Subcutaneous adipose tissue (tissue), 4 donors: Measurements from ENCODE around the gene ZC3H12C. TPM values are rescaled to one million over a fixed set of nuclear protein-coding genes. Genes with fewer than 3 reads are reported as not detected.

Source experiments
- total RNA-seq, 4 donors: library from RNA; depleted of rRNA; stranded (reverse); fragments of >200 nt; gene quantifications; one replicate each; pipeline ENCODE4 v1.1.0, GENCODE V29; 2016
- TF ChIP-seq, protein P1 (sequence below): fragments of 450-650 bp; IDR thresholded peaks from one replicate; pipeline ENCODE4 v1.5.1; 2016; ENCODE audit warnings: low read depth, mild to moderate bottlenecking, control low read depth, antibody characterized with exemption, moderate library complexity

ZC3H12C gene
- total RNA-seq, 4 donors from 2014 or later = 14.7 to 22.2 (median 17.4) TPM

DNA sequence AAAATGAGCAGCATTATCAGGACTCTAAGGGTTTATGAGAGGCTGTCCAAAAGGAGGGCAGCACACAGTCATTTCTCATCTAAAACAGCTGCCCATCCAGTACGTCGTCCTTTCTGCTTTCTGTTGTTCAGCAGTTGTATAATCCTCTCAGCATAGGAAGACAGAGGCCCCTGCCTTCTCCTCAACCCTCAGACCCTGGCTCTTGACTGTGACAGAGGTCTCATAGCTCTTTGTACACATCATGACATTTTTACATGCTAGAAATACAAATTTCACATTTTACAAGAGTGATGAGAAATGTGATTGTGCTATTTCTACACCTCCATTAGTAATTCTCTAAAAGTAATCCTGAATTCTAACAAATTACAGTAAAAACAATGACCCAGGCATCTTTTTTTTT, 36.2 kb upstream of the ZC3H12C start:
- TF ChIP-seq, protein P1, sequence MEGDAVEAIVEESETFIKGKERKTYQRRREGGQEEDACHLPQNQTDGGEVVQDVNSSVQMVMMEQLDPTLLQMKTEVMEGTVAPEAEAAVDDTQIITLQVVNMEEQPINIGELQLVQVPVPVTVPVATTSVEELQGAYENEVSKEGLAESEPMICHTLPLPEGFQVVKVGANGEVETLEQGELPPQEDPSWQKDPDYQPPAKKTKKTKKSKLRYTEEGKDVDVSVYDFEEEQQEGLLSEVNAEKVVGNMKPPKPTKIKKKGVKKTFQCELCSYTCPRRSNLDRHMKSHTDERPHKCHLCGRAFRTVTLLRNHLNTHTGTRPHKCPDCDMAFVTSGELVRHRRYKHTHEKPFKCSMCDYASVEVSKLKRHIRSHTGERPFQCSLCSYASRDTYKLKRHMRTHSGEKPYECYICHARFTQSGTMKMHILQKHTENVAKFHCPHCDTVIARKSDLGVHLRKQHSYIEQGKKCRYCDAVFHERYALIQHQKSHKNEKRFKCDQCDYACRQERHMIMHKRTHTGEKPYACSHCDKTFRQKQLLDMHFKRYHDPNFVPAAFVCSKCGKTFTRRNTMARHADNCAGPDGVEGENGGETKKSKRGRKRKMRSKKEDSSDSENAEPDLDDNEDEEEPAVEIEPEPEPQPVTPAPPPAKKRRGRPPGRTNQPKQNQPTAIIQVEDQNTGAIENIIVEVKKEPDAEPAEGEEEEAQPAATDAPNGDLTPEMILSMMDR = no peak

DNA sequence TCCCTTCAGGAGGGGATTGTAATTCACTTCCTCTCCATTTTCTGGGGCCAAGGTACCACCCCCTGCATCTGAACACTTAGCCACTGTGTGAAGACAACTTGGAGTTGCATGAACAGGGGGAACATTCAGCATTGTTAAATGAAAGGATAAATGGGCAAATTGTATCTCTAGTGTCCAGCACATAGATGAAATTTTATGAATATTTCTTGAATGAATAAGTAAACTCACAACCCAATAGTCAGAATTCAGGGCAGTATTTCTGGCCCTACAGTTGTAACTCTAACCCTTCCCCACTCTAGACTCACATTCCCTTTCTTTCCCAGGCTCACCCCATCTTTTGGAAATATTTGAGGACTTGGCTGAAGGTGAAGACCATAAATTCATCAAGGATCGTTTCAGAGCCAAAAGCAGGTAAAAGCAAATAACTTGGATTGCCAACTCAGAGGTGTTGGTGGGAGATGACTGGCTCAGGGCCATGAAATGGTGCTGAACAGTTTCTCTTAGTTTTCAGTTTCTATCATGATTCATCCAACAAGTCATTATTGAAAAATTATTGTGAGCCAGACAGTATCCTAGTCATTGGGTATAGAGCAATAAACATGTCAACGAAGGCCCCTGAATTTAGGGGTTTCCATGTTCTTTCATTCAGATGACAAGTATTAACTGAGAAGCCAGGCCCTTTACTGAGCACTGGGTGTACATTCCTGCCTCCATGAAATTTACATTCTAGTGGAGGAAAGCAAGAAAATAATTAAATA, 33.3 kb upstream of the ZC3H12C start:
- TF ChIP-seq, protein P1 = no peak

DNA sequence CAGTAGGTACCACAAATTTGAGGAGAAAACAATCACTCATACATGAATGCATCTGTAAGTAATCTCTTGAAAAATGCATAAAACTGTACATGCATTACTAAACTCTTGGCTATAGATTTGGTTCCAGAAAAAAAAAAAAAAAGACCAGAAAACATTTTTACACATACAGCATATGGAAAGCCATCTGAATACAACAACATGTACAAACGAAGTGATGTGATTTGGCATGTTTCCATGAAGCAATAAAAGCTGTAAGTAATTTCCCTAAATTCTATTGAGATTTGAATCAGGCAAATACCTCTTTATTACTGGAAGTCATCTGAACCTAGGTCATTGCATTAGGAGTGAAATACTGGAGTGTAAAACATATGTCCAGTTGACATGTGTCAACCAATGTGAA, 31.9 kb upstream of the ZC3H12C start:
- TF ChIP-seq, protein P1 = no peak

DNA sequence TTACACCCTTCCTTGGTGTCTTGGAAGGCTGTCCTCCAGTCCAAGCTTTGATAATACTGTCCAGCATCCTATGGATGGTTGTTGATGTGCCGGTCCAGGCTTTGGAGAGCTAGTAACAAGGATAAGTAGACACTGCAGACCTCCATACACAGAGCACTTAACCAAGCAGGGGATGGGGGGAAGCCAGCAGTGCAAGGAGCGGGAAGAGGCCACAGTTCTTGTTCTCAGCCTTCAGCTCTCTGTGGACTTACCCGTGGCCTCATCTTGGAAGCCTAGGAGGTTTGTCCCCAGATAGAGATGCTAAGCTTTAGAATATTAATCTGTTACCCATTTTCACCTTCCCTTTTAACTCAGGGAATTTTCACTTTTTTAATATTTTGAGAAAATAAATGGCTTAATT, 30.9 kb upstream of the ZC3H12C start:
- TF ChIP-seq, protein P1 = no peak

DNA sequence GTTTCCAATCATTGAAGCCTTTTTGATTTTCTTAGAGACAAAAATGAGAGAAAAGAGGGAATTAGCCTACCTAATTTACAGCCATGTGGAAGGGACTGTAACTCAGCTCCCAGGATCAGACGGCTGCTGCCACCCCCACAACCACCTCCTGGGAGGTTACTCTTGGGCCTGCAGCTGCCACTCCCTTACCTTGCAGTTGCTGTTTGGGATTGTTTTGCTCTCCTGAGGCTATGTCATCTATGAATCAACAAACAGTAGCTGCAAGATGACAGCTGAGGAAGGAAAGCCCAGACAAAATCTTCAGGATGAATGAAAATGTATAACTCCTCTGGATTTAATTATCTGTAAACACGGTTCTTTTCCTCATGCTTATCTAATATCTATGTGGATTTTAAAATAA, 28.0 kb upstream of the ZC3H12C start:
- TF ChIP-seq, protein P1 = no peak

DNA sequence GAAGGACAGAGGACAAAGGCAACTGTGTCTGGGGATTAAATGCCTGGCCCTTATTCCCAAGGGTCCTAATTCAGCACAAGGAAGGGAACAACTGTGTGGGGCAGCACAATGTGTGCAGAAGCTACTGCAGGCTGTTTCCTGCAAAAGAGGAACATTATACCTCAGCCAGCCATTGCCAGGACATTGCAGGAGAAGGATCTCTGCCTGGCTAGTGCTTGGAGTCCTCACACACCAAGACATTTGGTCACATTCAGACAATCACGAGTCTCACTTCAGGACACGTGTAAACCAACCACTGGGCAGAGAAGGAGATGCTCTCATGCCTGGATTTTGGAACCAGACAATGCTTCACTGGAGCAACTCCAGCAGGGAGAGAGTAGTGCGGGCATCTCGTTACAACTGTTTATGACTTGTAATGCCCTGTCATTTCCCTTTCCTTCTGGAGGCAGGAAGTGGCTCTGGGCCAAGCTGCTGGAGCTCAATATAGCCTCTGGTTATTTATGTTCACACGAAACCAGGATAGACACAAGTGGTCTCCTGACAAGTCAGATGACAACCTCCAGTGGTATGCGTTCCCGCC, 23.9 kb upstream of the ZC3H12C start:
- TF ChIP-seq, protein P1 = no peak

DNA sequence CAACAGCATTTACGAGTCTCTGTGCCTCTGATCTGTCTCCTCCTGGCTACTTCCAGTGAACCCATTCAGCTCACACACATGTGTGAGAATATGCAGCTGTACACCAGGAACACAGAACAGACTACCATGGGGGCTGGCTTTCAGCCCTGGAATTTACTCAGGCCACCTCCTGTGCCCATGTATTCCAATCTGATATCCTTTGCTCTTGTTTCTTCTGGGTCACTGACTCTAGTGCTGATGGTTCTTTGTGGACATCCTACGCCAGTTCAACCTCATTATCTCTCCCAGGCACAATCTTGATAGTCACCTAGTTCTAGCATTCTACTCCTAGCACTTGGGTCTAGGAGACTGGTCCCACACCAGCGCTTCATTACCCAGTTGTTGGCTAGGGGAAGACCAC, 23.0 kb upstream of the ZC3H12C start:
- TF ChIP-seq, protein P1 = no peak
